RWPE2 (cell line): ENCODE data around the gene ABCC9.

Source experiments
- ATAC-seq: fragments of 200-7000 bp; cut with Tn5 transposase; 3 replicates; pipeline ENCODE4 v1.9.1; 2021; ENCODE audit warnings: low read depth
- DNase-seq: peaks from one replicate; pipeline ENCODE4 v3.0.0-alpha.2; 2020; ENCODE audit warnings: low spot score
- H3K27ac ChIP-seq: fragments of 450-650 bp; 2 replicates; pipeline ENCODE4 v1.5.1; 2017; ENCODE audit warnings: mild to moderate bottlenecking; ENCODE audit not compliant: poor library complexity, severe bottlenecking
- H3K27me3 ChIP-seq: fragments of 250-450 bp; sonication (Bioruptor Pico); 2 replicates; pipeline ENCODE4 v1.5.1; 2021; ENCODE audit warnings: mild to moderate bottlenecking, moderate library complexity; ENCODE audit not compliant: insufficient read depth, poor library complexity, severe bottlenecking
- H3K36me3 ChIP-seq: fragments of 250-450 bp; sonication (Bioruptor Pico); 2 replicates; pipeline ENCODE4 v1.5.1; 2020; ENCODE audit warnings: low read depth, mild to moderate bottlenecking, moderate library complexity
- H3K4me1 ChIP-seq: fragments of 250-450 bp; sonication (Bioruptor Pico); 2 replicates; pipeline ENCODE4 v1.5.1; 2021; ENCODE audit warnings: mild to moderate bottlenecking, moderate library complexity; ENCODE audit not compliant: insufficient read depth, poor library complexity, severe bottlenecking
- H3K4me3 ChIP-seq: fragments of 250-450 bp; sonication (Bioruptor Pico); 2 replicates; pipeline ENCODE4 v1.5.1; 2021; ENCODE audit warnings: mild to moderate bottlenecking, moderate library complexity; ENCODE audit not compliant: severe bottlenecking
- H3K9me3 ChIP-seq: fragments of 250-450 bp; sonication (Bioruptor Pico); 2 replicates; pipeline ENCODE4 v1.5.1; 2021; ENCODE audit warnings: mild to moderate bottlenecking, moderate library complexity; ENCODE audit not compliant: severe bottlenecking
- CTCF ChIP-seq: fragments of 450-650 bp; IDR thresholded peaks from one replicate; pipeline ENCODE4 v1.5.1; 2017; ENCODE audit warnings: mild to moderate bottlenecking, moderate library complexity; ENCODE audit not compliant: poor library complexity, severe bottlenecking

The ABCC9 gene

DNA sequence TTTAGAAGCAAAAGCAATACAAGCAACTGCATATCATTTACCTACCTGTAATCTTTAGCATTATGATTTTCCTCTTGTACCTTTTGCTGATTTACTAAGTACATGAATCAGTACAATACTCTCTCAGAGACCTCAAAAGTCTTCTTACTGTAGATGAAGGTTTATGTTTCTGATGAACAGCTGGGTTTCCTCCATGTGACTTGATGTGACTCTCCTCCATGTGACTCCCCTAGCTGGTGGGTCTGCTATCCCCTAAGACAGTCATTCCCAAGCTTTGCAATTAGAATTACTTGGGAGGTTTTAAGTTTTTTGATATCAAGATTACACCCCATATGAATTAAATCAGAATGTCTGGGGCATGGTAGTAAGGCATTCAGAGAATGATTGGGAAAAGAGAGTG, 32.0 kb upstream of the ABCC9 start:
- Histone ChIP-seq H3K4me1 (no peaks in the 10 kb centered on the region), H3K27ac (no peak overlapping the region), H3K27me3 (no peaks in the 10 kb centered on the region), H3K4me3 (no peak overlapping the region), H3K9me3 (no peaks in the 10 kb centered on the region), H3K36me3 (no peaks in the 10 kb centered on the region)
- TF ChIP-seq CTCF = no peak
- no peak for DNase-seq
- no peak for ATAC-seq

DNA sequence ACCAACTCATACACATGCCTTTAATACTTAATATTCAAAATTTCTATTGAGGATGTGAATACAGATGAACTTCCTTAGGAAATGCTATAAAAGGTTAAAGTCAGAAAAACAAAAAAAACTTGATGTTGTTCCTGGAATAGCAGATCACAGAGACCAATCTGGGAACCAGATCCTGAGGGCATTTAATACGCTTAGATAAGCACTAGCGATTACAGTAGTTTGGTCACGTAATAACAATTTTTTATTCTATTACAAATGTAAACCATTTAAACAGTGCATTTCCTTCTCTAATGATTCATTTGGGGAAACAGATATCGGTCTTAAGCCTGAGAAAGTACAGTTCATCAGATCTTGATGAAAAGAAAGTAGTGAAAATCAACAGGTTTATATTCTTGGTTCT, 30.8 kb upstream of the ABCC9 start:
- Histone ChIP-seq H3K27me3 (no peaks in the 10 kb centered on the region), H3K36me3 (no peaks in the 10 kb centered on the region), H3K27ac (no peak overlapping the region), H3K9me3 (no peaks in the 10 kb centered on the region), H3K4me1 (no peaks in the 10 kb centered on the region), H3K4me3 (no peak overlapping the region)
- ATAC-seq = no peak
- TF ChIP-seq CTCF = no peak
- no peak for DNase-seq

- no peaks in the 10 kb centered on the region for H3K9me3 ChIP-seq
- DNase-seq (no peak), ATAC-seq (no peak)
- H3K36me3 ChIP-seq = no peaks in the 10 kb centered on the region
- H3K27ac ChIP-seq = no peak overlapping the region
- H3K4me1 ChIP-seq = no peaks in the 10 kb centered on the region
- TF ChIP-seq CTCF = no peak
- no peak overlapping the region for H3K4me3 ChIP-seq
- no peaks in the 10 kb centered on the region for H3K27me3 ChIP-seq
Measured at GRCh38 chr12:21971344-21971743, 30.1 kb upstream of the ABCC9 start.

GRCh38 chr12:21962821-21963220, 21.6 kb upstream of the ABCC9 start:
- TF ChIP-seq CTCF = no peak
- no peak overlapping the region for H3K4me3 ChIP-seq
- no peaks in the 10 kb centered on the region for H3K4me1 ChIP-seq
- DNase-seq (no peak), ATAC-seq (no peak)
- no peaks in the 10 kb centered on the region for H3K36me3 ChIP-seq
- H3K27ac ChIP-seq = no peak overlapping the region
- no peaks in the 10 kb centered on the region for H3K27me3 ChIP-seq
- H3K9me3 ChIP-seq = no peaks in the 10 kb centered on the region

- no peak for DNase-seq
Measured at GRCh38 chr12:21962236-21962635, 21.0 kb upstream of the ABCC9 start.

More at GRCh38 chr12:21962236-21962635, 21.0 kb upstream of the ABCC9 start:
- Histone ChIP-seq H3K36me3 (no peaks in the 10 kb centered on the region), H3K9me3 (no peaks in the 10 kb centered on the region), H3K4me3 (no peak overlapping the region), H3K4me1 (no peaks in the 10 kb centered on the region), H3K27ac (no peak overlapping the region), H3K27me3 (no peaks in the 10 kb centered on the region)
- ATAC-seq = no peak
- TF ChIP-seq CTCF = no peak
